Nephron progenitor cell (in vitro differentiated cells): Measurements from ENCODE around the gene SELENOS.

Experiments
- DNase-seq: peaks from one replicate; pipeline ENCODE4 v3.0.0; 2021
- H3K27ac Mint-ChIP-seq: 2 replicates; pipeline ENCODE4 v1.8.0; 2021; ENCODE audit warnings: mild to moderate bottlenecking, moderate library complexity, mixed read lengths
- H3K27me3 Mint-ChIP-seq: 2 replicates; pipeline ENCODE4 v1.8.0; 2021; ENCODE audit warnings: mild to moderate bottlenecking, low read depth, mixed read lengths; ENCODE audit not compliant: poor library complexity
- H3K36me3 Mint-ChIP-seq: 2 replicates; pipeline ENCODE4 v1.8.0; 2021; ENCODE audit warnings: low read depth, mixed read lengths
- H3K4me1 Mint-ChIP-seq: 2 replicates; pipeline ENCODE4 v1.8.0; 2021; ENCODE audit warnings: mixed read lengths
- H3K4me3 Mint-ChIP-seq: 2 replicates; pipeline ENCODE4 v1.8.0; 2021; ENCODE audit warnings: mild to moderate bottlenecking, moderate library complexity, mixed read lengths
- H3K9me3 Mint-ChIP-seq: 2 replicates; pipeline ENCODE4 v1.8.0; 2021; ENCODE audit warnings: mild to moderate bottlenecking, moderate library complexity, mixed read lengths
- CTCF ChIP-seq: fragments of 200-600 bp; sonication (generic); IDR thresholded peaks from 2 replicates; pipeline ENCODE4 v1.5.0; 2021; ENCODE audit warnings: antibody characterized with exemption

SELENOS gene

GRCh38 chr15:101277038-101277822, at the start of gene SELENOS:
Gene SELENOS, minus strand, starts transcription at chr15:101277485. Its CDS starts 68 bp downstream, at chr15:101277417.
- H3K36me3 Mint-ChIP-seq = peaks cover 50% of the 10 kb centered on the region
- no peaks in the 10 kb centered on the region for H3K27me3 Mint-ChIP-seq
- peak within 1 kb of the TSS; percentile 98 for H3K4me3 Mint-ChIP-seq
- peak within 1 kb of the TSS; percentile 98 for H3K27ac Mint-ChIP-seq
- peak; percentile 97 for DNase-seq
- no peak for TF ChIP-seq CTCF
- H3K4me1 Mint-ChIP-seq = peaks cover 23% of the 10 kb centered on the region
- H3K9me3 Mint-ChIP-seq = no peaks in the 10 kb centered on the region

GRCh38 chr15:101326462-101327146, 49.3 kb upstream of the SELENOS start:
- H3K27ac Mint-ChIP-seq = peak overlapping the region; percentile 82
- no peak for TF ChIP-seq CTCF
- peaks cover 18% of the 10 kb centered on the region for H3K4me1 Mint-ChIP-seq
- DNase-seq = no peak
- H3K27me3 Mint-ChIP-seq = peaks cover 75% of the 10 kb centered on the region
- H3K9me3 Mint-ChIP-seq = no peaks in the 10 kb centered on the region
- H3K36me3 Mint-ChIP-seq = no peaks in the 10 kb centered on the region
- H3K4me3 Mint-ChIP-seq = no peak overlapping the region

- no peak for TF ChIP-seq CTCF
- Mint-ChIP-seq H3K27ac (no peak overlapping the region), H3K4me1 (peaks cover 22% of the 10 kb centered on the region), H3K4me3 (no peak overlapping the region), H3K36me3 (no peaks in the 10 kb centered on the region), H3K9me3 (no peaks in the 10 kb centered on the region), H3K27me3 (peaks cover 75% of the 10 kb centered on the region)
- no peak for DNase-seq
Observed at GRCh38 chr15:101326026-101326315, 48.7 kb upstream of the SELENOS start.

GRCh38 chr15:101325263-101326025, 48.2 kb upstream of the SELENOS start:
- no peak for TF ChIP-seq CTCF
- no peaks in the 10 kb centered on the region for H3K9me3 Mint-ChIP-seq
- H3K36me3 Mint-ChIP-seq = no peaks in the 10 kb centered on the region
- DNase-seq = no peak
- peaks cover 27% of the 10 kb centered on the region for H3K4me1 Mint-ChIP-seq
- H3K27ac Mint-ChIP-seq = no peak overlapping the region
- no peak overlapping the region for H3K4me3 Mint-ChIP-seq
- peaks cover 74% of the 10 kb centered on the region for H3K27me3 Mint-ChIP-seq

- peaks cover 75% of the 10 kb centered on the region for H3K27me3 Mint-ChIP-seq
- no peaks in the 10 kb centered on the region for H3K36me3 Mint-ChIP-seq
- peaks cover 30% of the 10 kb centered on the region for H3K4me1 Mint-ChIP-seq
- no peak overlapping the region for H3K4me3 Mint-ChIP-seq
- TF ChIP-seq CTCF = no peak
- H3K27ac Mint-ChIP-seq = no peak overlapping the region
- DNase-seq = no peak
- no peaks in the 10 kb centered on the region for H3K9me3 Mint-ChIP-seq
Observed at GRCh38 chr15:101324524-101325177, 47.4 kb upstream of the SELENOS start.
